ENCODE measurements around the gene TMED10. TPM values are rescaled to one million over a fixed set of nuclear protein-coding genes. Genes with fewer than 3 reads are reported as not detected.

The TMED10 gene
- total RNA-seq, 1 donor from 2014 or later: 220 TPM

- Histone ChIP-seq H4K20me1 (ENCODE audit: low read depth) (no peaks in the 10 kb centered on the region), H3K9me3 (ENCODE audit: low read depth) (no peaks in the 10 kb centered on the region), H3K79me2 (ENCODE audit: low read depth) (no peaks in the 10 kb centered on the region), H3F3A (ENCODE audit: low read depth) (peaks cover 28% of the 10 kb centered on the region), H3K9ac (no peak overlapping the region), H2AFZ (replicated peaks) (no peak overlapping the region), H3K4me1 (peaks cover 21% of the 10 kb centered on the region), H3K27me3 (no peaks in the 10 kb centered on the region), H3K4me3 (no peak overlapping the region), H3K4me2 (no peak overlapping the region), H3K36me3 (no peaks in the 10 kb centered on the region), H3K27ac (no peak overlapping the region)
- no peak overlapping the region for H3K4me3 Mint-ChIP-seq
- no peak overlapping the region for H3K27ac Mint-ChIP-seq
- DNase-seq (ENCODE audit: low spot score): no peak
- no peaks in the 10 kb centered on the region for H3K4me1 Mint-ChIP-seq
- peaks cover 30% of the 10 kb centered on the region for H3K36me3 Mint-ChIP-seq
- no peaks in the 10 kb centered on the region for H3K9me3 Mint-ChIP-seq
- no peak for TF ChIP-seq EZH2phosphoT487 (IDR thresholded peaks at IDR 0.05)
- H3K27me3 Mint-ChIP-seq (ENCODE audit: insufficient read depth, low read depth): peaks cover 2% of the 10 kb centered on the region
Measured at GRCh38 chr14:75095690-75096089, 80.7 kb downstream of the TMED10 start.

GRCh38 chr14:75094896-75095295, 81.5 kb downstream of the TMED10 start:
- Histone ChIP-seq H3K4me3 (no peak overlapping the region), H3K4me1 (peaks cover 21% of the 10 kb centered on the region), H2AFZ (replicated peaks) (no peak overlapping the region), H3K9me3 (ENCODE audit: low read depth) (no peaks in the 10 kb centered on the region), H3K36me3 (no peaks in the 10 kb centered on the region), H3K4me2 (no peak overlapping the region), H3K79me2 (ENCODE audit: low read depth) (no peaks in the 10 kb centered on the region), H3F3A (ENCODE audit: low read depth) (peaks cover 28% of the 10 kb centered on the region), H4K20me1 (ENCODE audit: low read depth) (no peaks in the 10 kb centered on the region), H3K9ac (no peak overlapping the region), H3K27ac (no peak overlapping the region), H3K27me3 (no peaks in the 10 kb centered on the region)
- H3K27me3 Mint-ChIP-seq (ENCODE audit: insufficient read depth, low read depth): peaks cover 2% of the 10 kb centered on the region
- H3K36me3 Mint-ChIP-seq: peaks cover 25% of the 10 kb centered on the region
- H3K4me1 Mint-ChIP-seq: no peaks in the 10 kb centered on the region
- no peaks in the 10 kb centered on the region for H3K9me3 Mint-ChIP-seq
- TF ChIP-seq CTCF (IDR thresholded peaks at IDR 0.05) (no peak), EZH2phosphoT487 (IDR thresholded peaks at IDR 0.05) (no peak), EZH2 (IDR thresholded peaks at IDR 0.05) (no peak)
- H3K4me3 Mint-ChIP-seq: no peak overlapping the region
- no peak for DNase-seq (ENCODE audit: low spot score)
- no peak overlapping the region for H3K27ac Mint-ChIP-seq

- H3K4me1 ChIP-seq: peaks cover 21% of the 10 kb centered on the region
- TF ChIP-seq EZH2phosphoT487 (IDR thresholded peaks at IDR 0.05) (no peak), EZH2 (IDR thresholded peaks at IDR 0.05) (no peak), CTCF (IDR thresholded peaks at IDR 0.05) (no peak)
- no peak overlapping the region for H3K27ac ChIP-seq
- H2AFZ ChIP-seq (replicated peaks): no peak overlapping the region
- Mint-ChIP-seq H3K27ac (peak overlapping the region; percentile 53), H3K27me3 (ENCODE audit: insufficient read depth, low read depth) (peaks cover 2% of the 10 kb centered on the region), H3K4me1 (no peaks in the 10 kb centered on the region), H3K4me3 (no peak overlapping the region), H3K36me3 (peaks cover 19% of the 10 kb centered on the region), H3K9me3 (no peaks in the 10 kb centered on the region)
- H3K9ac ChIP-seq: no peak overlapping the region
- no peaks in the 10 kb centered on the region for H3K27me3 ChIP-seq
- no peaks in the 10 kb centered on the region for H4K20me1 ChIP-seq (ENCODE audit: low read depth)
- H3F3A ChIP-seq (ENCODE audit: low read depth): peaks cover 28% of the 10 kb centered on the region
- no peaks in the 10 kb centered on the region for H3K36me3 ChIP-seq
- no peaks in the 10 kb centered on the region for H3K9me3 ChIP-seq (ENCODE audit: low read depth)
- H3K4me2 ChIP-seq: no peak overlapping the region
- H3K4me3 ChIP-seq: no peak overlapping the region
- DNase-seq (ENCODE audit: low spot score): peak; percentile 44
- no peaks in the 10 kb centered on the region for H3K79me2 ChIP-seq (ENCODE audit: low read depth)
Measured at GRCh38 chr14:75092698-75093097, 83.7 kb downstream of the TMED10 start.

GRCh38 chr14:75091251-75091650, 85.2 kb downstream of the TMED10 start:
- H3K4me2 ChIP-seq: peak overlapping the region; percentile 42
- H3K36me3 ChIP-seq: no peaks in the 10 kb centered on the region
- H3K27me3 ChIP-seq: no peaks in the 10 kb centered on the region
- Mint-ChIP-seq H3K4me1 (no peaks in the 10 kb centered on the region), H3K27ac (no peak overlapping the region), H3K27me3 (ENCODE audit: insufficient read depth, low read depth) (no peaks in the 10 kb centered on the region), H3K36me3 (peaks cover 23% of the 10 kb centered on the region), H3K9me3 (no peaks in the 10 kb centered on the region), H3K4me3 (no peak overlapping the region)
- no peaks in the 10 kb centered on the region for H4K20me1 ChIP-seq (ENCODE audit: low read depth)
- no peak overlapping the region for H3K27ac ChIP-seq
- H3F3A ChIP-seq (ENCODE audit: low read depth): peaks cover 28% of the 10 kb centered on the region
- no peaks in the 10 kb centered on the region for H3K9me3 ChIP-seq (ENCODE audit: low read depth)
- DNase-seq (ENCODE audit: low spot score): peak; percentile 37
- H3K9ac ChIP-seq: no peak overlapping the region
- H3K4me1 ChIP-seq: peaks cover 21% of the 10 kb centered on the region
- H3K4me3 ChIP-seq: no peak overlapping the region
- TF ChIP-seq EZH2 (IDR thresholded peaks at IDR 0.05) (no peak), EZH2phosphoT487 (IDR thresholded peaks at IDR 0.05) (no peak), CTCF (IDR thresholded peaks at IDR 0.05) (no peak)
- no peak overlapping the region for H2AFZ ChIP-seq (replicated peaks)
- H3K79me2 ChIP-seq (ENCODE audit: low read depth): no peaks in the 10 kb centered on the region

All from neural progenitor cell (in vitro differentiated cells).